NB4 (cell line): ENCODE data around the gene SMAD5.

Experiments used
- DNase-seq: peaks from one replicate; pipeline ENCODE4 v3.0.0; 2010; ENCODE audit warnings: low read depth
- H3K4me3 ChIP-seq: one replicate; pipeline ENCODE4 v1.5.1; 2011; ENCODE audit warnings: mild to moderate bottlenecking, low read depth, low read length, moderate library complexity
- MYC ChIP-seq: IDR thresholded peaks from 2 replicates; pipeline ENCODE4 v1.6.1; 2011; ENCODE audit warnings: low read depth, low read length
- POLR2A ChIP-seq: IDR thresholded peaks from 2 replicates; pipeline ENCODE4 v1.6.1; 2011; ENCODE audit warnings: mild to moderate bottlenecking; ENCODE audit not compliant: insufficient read length; ENCODE audit errors: extremely low read depth
- TF ChIP-seq, protein P1 (sequence below): IDR thresholded peaks from one replicate; pipeline ENCODE4 v1.5.1; 2012; ENCODE audit warnings: low read depth, low read length
- TF ChIP-seq, protein P2 (sequence below): IDR thresholded peaks from 2 replicates; pipeline ENCODE4 v1.6.1; 2011; ENCODE audit warnings: low read depth, low read length

SMAD5 gene

DNA sequence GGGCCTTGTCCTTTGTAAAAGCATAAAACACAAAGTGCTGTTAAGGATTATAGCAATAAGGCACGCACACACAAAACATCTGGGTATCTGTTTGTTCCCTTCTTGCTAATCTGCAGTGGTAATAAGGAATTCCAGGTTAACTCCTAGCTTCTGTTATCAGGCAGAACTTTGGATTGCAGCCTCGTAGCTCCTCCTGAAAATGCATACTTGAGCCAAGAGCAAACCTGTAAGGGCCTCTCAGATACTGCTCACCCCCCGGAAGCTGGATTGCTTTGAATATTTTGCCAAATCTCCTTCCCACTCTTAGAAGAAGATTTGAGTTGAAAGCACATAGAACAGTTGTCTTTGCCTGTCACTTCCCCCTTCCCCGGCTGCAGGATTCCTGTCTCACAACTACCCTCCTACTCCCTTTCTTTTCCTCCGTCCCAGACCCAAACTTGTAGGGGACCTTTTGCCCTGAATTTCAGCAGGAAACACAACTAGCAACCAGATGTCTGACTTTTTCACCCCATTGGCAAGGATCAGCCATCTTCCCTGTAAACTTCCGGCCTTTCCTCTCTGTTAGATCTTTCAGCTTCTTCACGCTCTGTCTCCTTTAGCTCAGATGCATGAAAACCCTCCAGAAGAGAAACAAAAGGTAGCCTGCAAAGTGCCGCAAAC, 28.2 kb upstream of the SMAD5 start:
- TF ChIP-seq MYC (no peak), POLR2A (no peak)
- H3K4me3 ChIP-seq = no peak overlapping the region
- DNase-seq = no peak

DNA sequence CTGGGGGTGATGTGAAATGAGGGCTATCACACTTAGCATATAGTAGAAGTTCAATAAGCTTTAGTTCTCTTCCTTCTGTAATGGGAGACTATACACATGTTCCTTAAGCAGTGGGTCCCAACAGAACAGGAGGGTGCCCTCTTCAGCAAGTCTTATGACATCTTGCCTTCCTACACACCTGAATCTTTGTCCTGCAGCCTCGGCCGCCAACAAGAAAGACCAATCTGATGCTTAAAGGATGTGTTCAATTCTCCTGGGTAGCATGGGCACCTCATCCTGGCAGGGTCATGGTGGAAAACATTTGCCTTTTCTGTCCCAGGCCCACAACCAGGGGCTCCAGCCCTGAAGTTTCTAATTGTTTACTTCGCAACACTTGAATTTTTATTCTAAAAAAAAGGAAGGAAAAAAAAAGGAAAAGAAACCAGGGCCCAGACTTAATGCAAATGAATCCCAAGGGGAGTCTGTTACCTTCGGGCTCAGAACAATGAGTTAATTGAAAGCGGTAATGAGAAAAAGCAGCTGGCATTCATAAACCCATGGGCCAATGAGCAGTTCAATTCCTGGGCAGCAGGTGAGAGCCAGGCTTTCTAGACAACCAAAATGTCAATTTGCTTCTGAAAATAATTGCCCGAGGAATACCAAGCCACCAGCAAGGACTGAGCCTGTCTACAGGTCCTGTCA, 26.2 kb upstream of the SMAD5 start:
- no peak for DNase-seq
- no peak overlapping the region for H3K4me3 ChIP-seq
- TF ChIP-seq, protein P1, sequence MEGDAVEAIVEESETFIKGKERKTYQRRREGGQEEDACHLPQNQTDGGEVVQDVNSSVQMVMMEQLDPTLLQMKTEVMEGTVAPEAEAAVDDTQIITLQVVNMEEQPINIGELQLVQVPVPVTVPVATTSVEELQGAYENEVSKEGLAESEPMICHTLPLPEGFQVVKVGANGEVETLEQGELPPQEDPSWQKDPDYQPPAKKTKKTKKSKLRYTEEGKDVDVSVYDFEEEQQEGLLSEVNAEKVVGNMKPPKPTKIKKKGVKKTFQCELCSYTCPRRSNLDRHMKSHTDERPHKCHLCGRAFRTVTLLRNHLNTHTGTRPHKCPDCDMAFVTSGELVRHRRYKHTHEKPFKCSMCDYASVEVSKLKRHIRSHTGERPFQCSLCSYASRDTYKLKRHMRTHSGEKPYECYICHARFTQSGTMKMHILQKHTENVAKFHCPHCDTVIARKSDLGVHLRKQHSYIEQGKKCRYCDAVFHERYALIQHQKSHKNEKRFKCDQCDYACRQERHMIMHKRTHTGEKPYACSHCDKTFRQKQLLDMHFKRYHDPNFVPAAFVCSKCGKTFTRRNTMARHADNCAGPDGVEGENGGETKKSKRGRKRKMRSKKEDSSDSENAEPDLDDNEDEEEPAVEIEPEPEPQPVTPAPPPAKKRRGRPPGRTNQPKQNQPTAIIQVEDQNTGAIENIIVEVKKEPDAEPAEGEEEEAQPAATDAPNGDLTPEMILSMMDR = no peak
- TF ChIP-seq MYC (no peak), POLR2A (no peak)
- TF ChIP-seq, protein P2, sequence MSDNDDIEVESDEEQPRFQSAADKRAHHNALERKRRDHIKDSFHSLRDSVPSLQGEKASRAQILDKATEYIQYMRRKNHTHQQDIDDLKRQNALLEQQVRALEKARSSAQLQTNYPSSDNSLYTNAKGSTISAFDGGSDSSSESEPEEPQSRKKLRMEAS = no peak

DNA sequence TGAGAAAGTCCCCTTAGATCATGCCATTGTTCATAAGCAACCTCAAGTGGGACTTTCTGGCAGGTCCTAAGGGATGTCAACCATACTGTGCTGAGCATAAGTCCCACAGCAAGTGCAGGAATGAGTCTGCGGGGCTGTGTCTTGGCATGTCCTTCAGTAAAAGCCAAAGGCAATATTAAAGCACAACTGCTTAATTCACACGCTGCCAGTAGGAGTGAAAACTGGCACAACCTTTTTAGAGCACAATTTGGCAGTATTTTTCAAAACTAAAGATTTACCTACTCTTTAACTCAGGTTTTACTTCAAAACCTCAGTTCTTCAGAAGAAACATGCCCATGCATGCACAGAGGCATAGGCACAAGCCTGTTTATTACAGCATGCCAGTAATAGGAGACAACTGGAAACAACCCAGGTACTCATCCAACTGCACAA, 24.4 kb upstream of the SMAD5 start:
- no peak overlapping the region for H3K4me3 ChIP-seq
- TF ChIP-seq, protein P2 = no peak
- TF ChIP-seq POLR2A (no peak), MYC (no peak)
- TF ChIP-seq, protein P1 = no peak
- no peak for DNase-seq

DNA sequence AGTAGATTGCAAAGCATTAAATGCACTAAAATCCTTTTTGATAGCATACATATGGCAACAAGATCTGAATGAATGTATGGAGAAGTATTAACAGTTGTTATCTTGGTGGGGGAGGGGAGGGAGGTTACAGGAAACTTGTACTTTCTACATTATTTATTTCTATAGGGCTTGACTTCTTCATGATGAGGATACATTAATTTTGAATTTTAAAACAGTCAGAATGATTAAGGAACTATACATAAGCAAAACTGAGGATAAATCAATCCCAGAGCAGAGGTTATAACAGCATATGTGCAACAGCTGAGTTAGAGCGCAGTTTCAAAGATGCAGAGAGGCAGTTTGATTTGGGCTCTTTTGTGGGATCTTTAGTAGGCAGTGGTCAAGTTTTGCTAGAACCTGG, 23.9 kb upstream of the SMAD5 start:
- DNase-seq = no peak
- no peak overlapping the region for H3K4me3 ChIP-seq
- TF ChIP-seq POLR2A = no peak
- TF ChIP-seq, protein P2 = no peak
- TF ChIP-seq, protein P1 = no peak
- TF ChIP-seq MYC = no peak

DNA sequence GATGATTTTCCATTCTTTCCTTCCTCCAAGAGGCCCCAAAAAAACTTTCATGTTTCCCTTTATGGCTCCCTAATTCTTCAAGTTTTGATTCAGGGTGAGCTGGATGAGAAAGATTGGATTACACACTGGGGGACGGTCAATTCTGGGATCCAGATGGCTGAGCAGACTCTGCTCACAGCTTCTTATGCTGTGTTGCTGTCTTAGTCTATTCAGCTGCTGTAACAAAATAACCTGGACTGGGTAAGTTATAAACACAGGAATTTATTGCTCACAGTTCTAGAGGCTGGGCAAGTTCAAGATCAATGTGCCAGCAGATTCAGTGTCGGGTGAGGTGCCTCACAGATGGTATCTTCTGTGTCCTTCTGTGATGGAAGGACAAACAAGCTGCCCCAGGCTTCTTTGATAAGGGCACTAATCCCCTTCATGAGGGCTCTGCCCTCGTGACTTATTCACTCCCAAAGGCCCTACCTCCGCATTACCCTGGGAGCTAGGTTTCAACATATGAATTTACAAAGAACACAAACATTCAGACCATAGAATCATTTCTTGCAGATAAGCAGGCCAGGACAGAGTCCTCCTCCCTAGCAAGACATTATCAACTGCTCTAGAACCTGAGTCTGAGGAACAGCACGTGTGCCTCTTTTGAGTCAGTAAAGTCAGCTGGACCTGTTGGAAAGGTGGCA, 23.1 kb upstream of the SMAD5 start:
- no peak for TF ChIP-seq POLR2A
- TF ChIP-seq, protein P1 = no peak
- TF ChIP-seq MYC = no peak
- TF ChIP-seq, protein P2 = no peak
- no peak for DNase-seq
- H3K4me3 ChIP-seq = no peak overlapping the region

DNA sequence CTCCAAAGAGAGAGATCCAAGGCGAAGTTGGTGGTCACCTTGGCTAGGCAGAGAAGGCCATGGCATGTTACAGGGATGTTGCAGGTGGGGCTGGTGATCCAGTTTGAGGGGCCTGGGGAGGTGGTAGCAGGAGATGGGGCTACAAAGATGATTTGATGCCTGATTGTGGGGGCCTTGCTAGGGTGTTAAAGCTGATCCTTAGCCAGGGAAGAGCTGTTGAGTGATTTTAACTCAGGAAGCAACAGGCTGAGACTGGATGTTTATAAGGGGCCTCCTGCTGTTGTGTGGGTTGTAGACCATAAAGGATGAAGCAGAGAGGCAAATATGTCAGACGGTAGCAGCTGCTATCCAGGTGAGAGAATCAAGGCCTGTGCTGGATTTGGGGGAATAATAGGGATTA, 19.0 kb upstream of the SMAD5 start:
- TF ChIP-seq POLR2A = no peak
- TF ChIP-seq, protein P1 = no peak
- no peak for DNase-seq

More for the DNA sequence above, 19.0 kb upstream of the SMAD5 start:
- no peak overlapping the region for H3K4me3 ChIP-seq
